ENCODE measurements around the gene FBN1.

Gene FBN1

GRCh38 chr15:48617619-48618018 is 27.9 kb downstream of the FBN1 start:
- peak; percentile 41 for DNase-seq

GRCh38 chr15:48616216-48616615 is 29.3 kb downstream of the FBN1 start:
- no peak for DNase-seq

- DNase-seq, result no peak
Measured at GRCh38 chr15:48614051-48614450, 31.5 kb downstream of the FBN1 start.

GRCh38 chr15:48609486-48609885 is 36.0 kb downstream of the FBN1 start:
- no peak for DNase-seq

GRCh38 chr15:48607846-48608245 is 37.7 kb downstream of the FBN1 start:
- DNase-seq, result no peak

- no peak for DNase-seq
Measured at GRCh38 chr15:48604567-48604966, 40.9 kb downstream of the FBN1 start.

GRCh38 chr15:48603922-48604321 is 41.6 kb downstream of the FBN1 start:
- DNase-seq, result no peak

GRCh38 chr15:48603123-48603500 is 42.4 kb downstream of the FBN1 start:
- DNase-seq, result no peak

GRCh38 chr15:48602358-48603122 is 43.0 kb downstream of the FBN1 start:
- DNase-seq, result no peak

GRCh38 chr15:48601095-48601494 is 44.4 kb downstream of the FBN1 start:
- DNase-seq, result no peak

- DNase-seq, result no peak
Measured at GRCh38 chr15:48596841-48597240, 48.7 kb downstream of the FBN1 start.

GRCh38 chr15:48596415-48596814 is 49.1 kb downstream of the FBN1 start:
- DNase-seq, result peak; percentile 68

- peak; percentile 59 for DNase-seq
Measured at GRCh38 chr15:48595981-48596380, 49.5 kb downstream of the FBN1 start.

- DNase-seq, result no peak
Measured at GRCh38 chr15:48592933-48593332, 52.6 kb downstream of the FBN1 start.

- DNase-seq, result peak; percentile 11
Measured at GRCh38 chr15:48592221-48592731, 53.2 kb downstream of the FBN1 start.

- DNase-seq, result no peak
Measured at GRCh38 chr15:48590723-48591122, 54.8 kb downstream of the FBN1 start.

GRCh38 chr15:48584812-48585563 is 60.5 kb downstream of the FBN1 start:
- DNase-seq, result no peak

GRCh38 chr15:48584090-48584811 is 61.3 kb downstream of the FBN1 start:
- no peak for DNase-seq

- no peak for DNase-seq
Measured at GRCh38 chr15:48582452-48583247, 62.9 kb downstream of the FBN1 start.

GRCh38 chr15:48581219-48581618 is 64.3 kb downstream of the FBN1 start:
- no peak for DNase-seq

- DNase-seq, result no peak
Measured at GRCh38 chr15:48580736-48581135, 64.8 kb downstream of the FBN1 start.

GRCh38 chr15:48579945-48580671 is 65.4 kb downstream of the FBN1 start:
- peak; percentile 21 for DNase-seq
